GM23338 (cell line): Measurements from ENCODE around the gene TRMT11. TPM values are rescaled to one million over a fixed set of nuclear protein-coding genes. Genes with fewer than 3 reads are reported as not detected.

Source experiments
- ATAC-seq: fragments of 200-7000 bp; cut with Tn5 transposase; 3 replicates; pipeline ENCODE4 v1.9.1; 2020
- DNase-seq: peaks from one replicate; pipeline ENCODE4 v3.0.0-alpha.2; 2015; ENCODE audit warnings: low spot score
- H2AFZ ChIP-seq: fragments of 200-600 bp; sonication (generic); 2 replicates; pipeline ENCODE4 v1.8.0; 2016; ENCODE audit warnings: antibody characterized with exemption, mild to moderate bottlenecking, moderate library complexity
- H3F3A ChIP-seq: fragments of 200-600 bp; sonication (generic); replicated peaks from 2 replicates; pipeline ENCODE4 v1.8.0; 2017; ENCODE audit warnings: antibody characterized with exemption, mixed run types, low read depth
- H3K27ac ChIP-seq: fragments of 200-600 bp; sonication (generic); 2 replicates; pipeline ENCODE4 v1.6.1; 2016; ENCODE audit warnings: low read depth
- H3K27me3 ChIP-seq: fragments of 200-600 bp; sonication (generic); 2 replicates; pipeline ENCODE4 v1.8.0; 2016; ENCODE audit warnings: mild to moderate bottlenecking, mixed run types, moderate library complexity; ENCODE audit not compliant: insufficient read depth
- H3K36me3 ChIP-seq: fragments of 200-600 bp; sonication (generic); 2 replicates; pipeline ENCODE4 v1.8.0; 2016; ENCODE audit warnings: mild to moderate bottlenecking; ENCODE audit not compliant: insufficient read depth
- H3K4me1 ChIP-seq: fragments of 200-600 bp; sonication (generic); 2 replicates; pipeline ENCODE4 v1.8.0; 2016; ENCODE audit warnings: mild to moderate bottlenecking, moderate library complexity; ENCODE audit not compliant: insufficient read depth
- H3K4me2 ChIP-seq: fragments of 200-600 bp; sonication (generic); 2 replicates; pipeline ENCODE4 v1.7.1; 2017; ENCODE audit warnings: mixed run types
- H3K4me3 ChIP-seq: fragments of 200-600 bp; sonication (generic); 2 replicates; pipeline ENCODE4 v1.6.1; 2016; ENCODE audit warnings: mixed run types
- H3K79me2 ChIP-seq: fragments of 200-600 bp; sonication (generic); replicated peaks from 2 replicates; pipeline ENCODE4 v1.8.0; 2017; ENCODE audit warnings: mild to moderate bottlenecking; ENCODE audit not compliant: insufficient read depth
- H3K9me2 ChIP-seq: fragments of 200-600 bp; sonication (generic); 2 replicates; pipeline ENCODE4 v1.8.0; 2017; ENCODE audit not compliant: insufficient read depth
- H4K20me1 ChIP-seq: fragments of 200-600 bp; sonication (generic); replicated peaks from 2 replicates; pipeline ENCODE4 v1.8.0; 2017; ENCODE audit warnings: mild to moderate bottlenecking; ENCODE audit not compliant: insufficient read depth
- H3K27ac Mint-ChIP-seq: 2 replicates; pipeline ENCODE4 v1.8.0; 2020; ENCODE audit warnings: inconsistent platforms, mild to moderate bottlenecking, moderate library complexity, mixed read lengths
- H3K27me3 Mint-ChIP-seq: 3 replicates; pipeline ENCODE4 v1.8.0; 2022; ENCODE audit warnings: low read depth, mild to moderate bottlenecking, moderate library complexity, mixed read lengths, inconsistent platforms; ENCODE audit not compliant: insufficient read depth, poor library complexity
- H3K36me3 Mint-ChIP-seq: 3 replicates; pipeline ENCODE4 v1.8.0; 2021; ENCODE audit warnings: low read depth, mild to moderate bottlenecking, inconsistent platforms, moderate library complexity, mixed read lengths
- H3K4me1 Mint-ChIP-seq: 3 replicates; pipeline ENCODE4 v1.8.0; 2020; ENCODE audit warnings: mild to moderate bottlenecking, inconsistent platforms, mixed read lengths
- H3K4me3 Mint-ChIP-seq: 3 replicates; pipeline ENCODE4 v1.8.0; 2021; ENCODE audit warnings: moderate library complexity, mild to moderate bottlenecking, inconsistent platforms, mixed read lengths
- H3K9me3 Mint-ChIP-seq: 3 replicates; pipeline ENCODE4 v1.8.0; 2020; ENCODE audit warnings: moderate library complexity, mild to moderate bottlenecking, inconsistent platforms, mixed read lengths
- CTCF ChIP-seq, 2 experiments: fragments of 200-600 bp in 1 of 2; sonication (generic) in 1 of 2; conservative IDR thresholded peaks; 2 replicates each; pipeline versions ENCODE4 v1.5.1 to v1.6.1; 2016 to 2017; ENCODE audit warnings: antibody characterized with exemption in 2 of 2, low read depth in 2 of 2, mild to moderate bottlenecking in 2 of 2, moderate library complexity in 1 of 2
- EZH2phosphoT487 ChIP-seq: fragments of 200-600 bp; sonication (generic); IDR thresholded peaks from one replicate; pipeline ENCODE4 v1.8.1; 2018; ENCODE audit warnings: antibody characterized with exemption; ENCODE audit not compliant: unreplicated experiment
- ZNF462 ChIP-seq: fragments of 250-450 bp; sonication (Bioruptor Pico); IDR thresholded peaks from 2 replicates; pipeline ENCODE4 v1.5.0; 2020; ENCODE audit warnings: mild to moderate bottlenecking, moderate library complexity
- polyA plus RNA-seq: library from polyadenylated mRNA; unstranded; fragments of >200 nt; fragmentation: Nextera tagmentation; extraction: Ambion mirVana; gene quantifications from 2 replicates; pipeline ENCODE4 v1.2.1, GENCODE V29; 2016
- total RNA-seq: library from RNA; depleted of rRNA; stranded (reverse); fragments of >200 nt; shearing (Covaris generic); gene quantifications from 2 replicates; pipeline ENCODE4 v1.2.3, GENCODE V29; 2014

Gene TRMT11
- total and polyA plus RNA-seq, 2 experiments from 2014 or later: 49.5 to 50.9 TPM

GRCh38 chr6:125954735-125955339 lies 31.5 kb upstream of the TRMT11 start (continued):
- no peak for TF ChIP-seq ZNF462 (CRISPR knock-in tag)

- Histone ChIP-seq H3K27me3 (no peaks in the 10 kb centered on the region), H3K4me1 (peaks cover 10% of the 10 kb centered on the region), H3K27ac (no peak overlapping the region), H4K20me1 (no peaks in the 10 kb centered on the region), H3K9me2 (no peaks in the 10 kb centered on the region), H2AFZ (peak overlapping the region; percentile 28), H3K36me3 (no peaks in the 10 kb centered on the region), H3F3A (no peaks in the 10 kb centered on the region), H3K4me2 (peak overlapping the region; percentile 77), H3K4me3 (peak overlapping the region; percentile 92), H3K79me2 (no peaks in the 10 kb centered on the region)
- Mint-ChIP-seq H3K4me3 (no peak overlapping the region; the same call in 2 of the 3 replicates), H3K36me3 (peaks cover 5% of the 10 kb centered on the region; the same call in 2 of the 3 replicates), H3K9me3 (peaks cover 16% of the 10 kb centered on the region), H3K4me1 (peaks cover 2% of the 10 kb centered on the region; the same call in 1 of the 3 replicates), H3K27me3 (peaks cover 3% of the 10 kb centered on the region), H3K27ac (no peak overlapping the region)
- no peak for DNase-seq
- no peak for ATAC-seq
- TF ChIP-seq EZH2phosphoT487 (no peak), CTCF (conservative IDR thresholded peaks at IDR 0.05; ENCODE audit: low read depth in 2 of 2) (no peak), ZNF462 (CRISPR knock-in tag) (no peak)
These were observed 30.4 kb upstream of the TRMT11 start for GRCh38 chr6:125955973-125956372.
